ENCODE data around the gene TLR1. TPM values are rescaled to one million over a fixed set of nuclear protein-coding genes. Genes with fewer than 3 reads are reported as not detected.

TLR1 gene
- total RNA-seq, 1 experiment from 2014 or later: 0.28 TPM

- TF ChIP-seq E2F1 (CRISPR knock-in tag; IDR thresholded peaks at IDR 0.05): no peak
- TF ChIP-seq JAZF1 (CRISPR knock-in tag; IDR thresholded peaks at IDR 0.05): no peak
- TF ChIP-seq TP53 (CRISPR knock-in tag; IDR thresholded peaks at IDR 0.05): no peak
- no peak for TF ChIP-seq IRF2 (CRISPR knock-in tag; IDR thresholded peaks at IDR 0.05; ENCODE audit: borderline replicate concordance, low read depth)
- no peak for TF ChIP-seq NR2C2 (CRISPR knock-in tag; IDR thresholded peaks at IDR 0.05)
- TF ChIP-seq PRDM15 (CRISPR knock-in tag; IDR thresholded peaks at IDR 0.05): no peak
- TF ChIP-seq SMAD3 (CRISPR knock-in tag; IDR thresholded peaks at IDR 0.05; ENCODE audit: borderline replicate concordance): no peak
- no peak for TF ChIP-seq MYBL2 (CRISPR knock-in tag; IDR thresholded peaks at IDR 0.05)
- no peak for TF ChIP-seq ZNF416 (CRISPR knock-in tag; IDR thresholded peaks at IDR 0.05)
- no peak for TF ChIP-seq AR (CRISPR knock-in tag; IDR thresholded peaks at IDR 0.05)
- no peak for TF ChIP-seq NR3C1 (CRISPR knock-in tag; conservative IDR thresholded peaks at IDR 0.05; ENCODE audit: low read depth)
These were observed 18.6 kb downstream of the TLR1 start (continued) for GRCh38 chr4:38785901-38786402.

- no peaks in the 10 kb centered on the region for H3K4me1 Mint-ChIP-seq
- no peak overlapping the region for H3K27ac Mint-ChIP-seq
- H3K36me3 Mint-ChIP-seq: no peaks in the 10 kb centered on the region
- H3K27me3 Mint-ChIP-seq (ENCODE audit: low read depth): peaks cover 2% of the 10 kb centered on the region; the same call in 1 of the 2 replicates
- ATAC-seq (no peak), DNase-seq (ENCODE audit: low spot score) (no peak)
- no peak overlapping the region for H3K4me3 Mint-ChIP-seq
- ChIA-PET POLR2A (no interaction called here), CTCF (interaction anchor here (1.5 to 5.7 kb wide), 2 partner anchors 26 to 75 kb away, joined by 5 to 65 read pairs; no protein-coding TSS in a partner anchor)
- peaks cover 4% of the 10 kb centered on the region; the same call in 1 of the 2 replicates for H3K9me3 Mint-ChIP-seq
- no peak for TF ChIP-seq E2F5 (CRISPR knock-in tag; IDR thresholded peaks at IDR 0.05)
- TF ChIP-seq ZNF317 (CRISPR knock-in tag; IDR thresholded peaks at IDR 0.05; ENCODE audit: borderline replicate concordance, low read depth): no peak
- no peak for TF ChIP-seq SMAD4 (CRISPR knock-in tag; IDR thresholded peaks at IDR 0.05)
- TF ChIP-seq IRF2 (CRISPR knock-in tag; IDR thresholded peaks at IDR 0.05; ENCODE audit: borderline replicate concordance, low read depth): no peak
- TF ChIP-seq ZBTB43 (CRISPR knock-in tag; IDR thresholded peaks at IDR 0.05): no peak
- TF ChIP-seq PREB (CRISPR knock-in tag; IDR thresholded peaks at IDR 0.05; ENCODE audit: borderline replicate concordance): no peak
- TF ChIP-seq ATF6 (CRISPR knock-in tag; IDR thresholded peaks at IDR 0.05): no peak
- no peak for TF ChIP-seq KAT7 (CRISPR knock-in tag; IDR thresholded peaks at IDR 0.05; ENCODE audit: borderline replicate concordance)
- TF ChIP-seq ZNF512 (CRISPR knock-in tag; IDR thresholded peaks at IDR 0.05; ENCODE audit: borderline replicate concordance): no peak
These were observed 19.4 kb downstream of the TLR1 start for GRCh38 chr4:38785041-38785790.
